Lower leg skin (tissue), 4 donors: ENCODE measurements around the gene CD47. TPM values are rescaled to one million over a fixed set of nuclear protein-coding genes. Genes with fewer than 3 reads are reported as not detected.

Source experiments
- DNase-seq, 2 donors: peaks; one replicate each; pipeline ENCODE4 v3.0.0-alpha.2; 2019; ENCODE audit warnings: low spot score in 2 of 2
- H3K4me3 ChIP-seq: fragments of 200-600 bp; sonication (generic); 2 replicates; pipeline ENCODE4 v1.5.1; 2017; ENCODE audit warnings: mild to moderate bottlenecking, low read depth; ENCODE audit not compliant: poor library complexity, severe bottlenecking
- POLR2A ChIP-seq, 2 donors: fragments of 450-650 bp; IDR thresholded peaks; one replicate each; pipeline ENCODE4 v1.6.1; 2016 to 2017; ENCODE audit warnings: antibody characterized with exemption in 2 of 2, mild to moderate bottlenecking in 1 of 2, moderate library complexity in 1 of 2
- WGBS, 2 donors: methylation state at CpG; one replicate each; pipeline ENCODE4 v1.1.5; 2018; 5-methylcytosine and 5-hydroxymethylcytosine counted together
- intact Hi-C: fragments of 100-400 bp; cut with DNase I; formaldehyde crosslinking; loops from one replicate; pipeline ENCODE4 v1.15.0; 2023; ENCODE audit warnings: low total_unique reads
- total RNA-seq, 4 donors: library from RNA; depleted of rRNA; stranded (reverse); fragments of >200 nt; gene quantifications; one replicate each; pipeline ENCODE4 v1.1.0, GENCODE V29; 2016
- TF ChIP-seq, protein P1 (sequence below), 3 donors: fragments of 450-650 bp; IDR thresholded peaks; one replicate each; pipeline ENCODE4 v1.5.1; 2016; ENCODE audit warnings: antibody characterized with exemption in 3 of 3, mild to moderate bottlenecking in 3 of 3, moderate library complexity in 2 of 3

CD47 gene
- total RNA-seq, 4 donors from 2014 or later: 42.7 to 58.2 (median 49.5) TPM

DNA sequence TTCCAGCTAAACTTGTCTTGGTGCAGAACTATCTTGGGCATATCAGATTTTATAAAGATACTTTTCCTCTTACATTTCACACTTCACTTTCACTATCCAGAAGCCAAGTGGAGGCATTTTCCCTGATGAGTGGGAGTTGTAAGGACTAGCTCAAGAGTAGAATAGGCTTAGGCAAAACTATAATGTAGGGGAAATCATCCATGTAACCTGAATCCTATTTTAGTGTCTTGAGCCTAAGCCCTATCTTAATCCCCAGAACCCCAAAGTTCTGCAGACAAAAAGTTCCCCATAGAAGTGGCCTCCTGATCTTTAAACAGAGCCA, 42.2 kb upstream of the CD47 start:
- no peak for TF ChIP-seq POLR2A (IDR thresholded peaks at IDR 0.05)
- TF ChIP-seq, protein P1, sequence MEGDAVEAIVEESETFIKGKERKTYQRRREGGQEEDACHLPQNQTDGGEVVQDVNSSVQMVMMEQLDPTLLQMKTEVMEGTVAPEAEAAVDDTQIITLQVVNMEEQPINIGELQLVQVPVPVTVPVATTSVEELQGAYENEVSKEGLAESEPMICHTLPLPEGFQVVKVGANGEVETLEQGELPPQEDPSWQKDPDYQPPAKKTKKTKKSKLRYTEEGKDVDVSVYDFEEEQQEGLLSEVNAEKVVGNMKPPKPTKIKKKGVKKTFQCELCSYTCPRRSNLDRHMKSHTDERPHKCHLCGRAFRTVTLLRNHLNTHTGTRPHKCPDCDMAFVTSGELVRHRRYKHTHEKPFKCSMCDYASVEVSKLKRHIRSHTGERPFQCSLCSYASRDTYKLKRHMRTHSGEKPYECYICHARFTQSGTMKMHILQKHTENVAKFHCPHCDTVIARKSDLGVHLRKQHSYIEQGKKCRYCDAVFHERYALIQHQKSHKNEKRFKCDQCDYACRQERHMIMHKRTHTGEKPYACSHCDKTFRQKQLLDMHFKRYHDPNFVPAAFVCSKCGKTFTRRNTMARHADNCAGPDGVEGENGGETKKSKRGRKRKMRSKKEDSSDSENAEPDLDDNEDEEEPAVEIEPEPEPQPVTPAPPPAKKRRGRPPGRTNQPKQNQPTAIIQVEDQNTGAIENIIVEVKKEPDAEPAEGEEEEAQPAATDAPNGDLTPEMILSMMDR (IDR thresholded peaks at IDR 0.05): no peak
- no peak for DNase-seq
- H3K4me3 ChIP-seq: no peak overlapping the region
- intact Hi-C loops: no loop called here

DNA sequence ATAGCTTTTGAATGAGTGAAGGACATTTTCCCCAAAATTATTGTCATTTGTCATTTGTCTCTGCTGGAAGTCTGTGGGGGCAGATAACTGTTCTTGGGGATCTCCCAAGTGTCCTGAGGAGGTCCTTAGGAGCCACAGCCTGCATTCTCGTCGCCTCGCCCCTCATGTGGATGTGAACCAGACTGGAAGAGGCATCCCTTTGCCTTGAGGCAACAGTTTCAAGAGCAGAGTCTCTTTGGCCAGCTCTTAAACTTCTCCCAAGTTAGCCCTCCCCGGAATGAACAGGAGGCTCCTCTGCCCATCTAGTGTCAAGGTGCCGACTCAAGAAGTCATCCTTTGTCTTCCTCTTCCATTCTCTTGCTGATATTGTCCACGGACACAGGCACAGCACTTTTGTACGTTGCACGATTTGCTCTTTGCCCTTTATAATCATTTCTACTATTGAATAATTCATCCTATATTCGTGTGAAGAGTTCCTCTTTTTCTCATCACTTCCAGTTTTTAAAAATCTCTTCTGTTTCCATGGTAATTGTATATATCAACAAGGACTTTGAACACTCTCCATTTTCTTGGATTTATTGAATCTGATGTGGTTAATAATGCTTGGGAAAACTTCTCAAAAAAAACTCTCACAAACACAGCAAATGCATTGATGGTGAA, 40.8 kb upstream of the CD47 start:
- no peak for TF ChIP-seq POLR2A (IDR thresholded peaks at IDR 0.05)
- TF ChIP-seq, protein P1 (IDR thresholded peaks at IDR 0.05): no peak
- 48 to 56% methylated on average over 9 of the region's 9 CpGs for WGBS, 2 donors
- intact Hi-C loops: no loop called here
- no peak for DNase-seq
- no peak overlapping the region for H3K4me3 ChIP-seq

DNA sequence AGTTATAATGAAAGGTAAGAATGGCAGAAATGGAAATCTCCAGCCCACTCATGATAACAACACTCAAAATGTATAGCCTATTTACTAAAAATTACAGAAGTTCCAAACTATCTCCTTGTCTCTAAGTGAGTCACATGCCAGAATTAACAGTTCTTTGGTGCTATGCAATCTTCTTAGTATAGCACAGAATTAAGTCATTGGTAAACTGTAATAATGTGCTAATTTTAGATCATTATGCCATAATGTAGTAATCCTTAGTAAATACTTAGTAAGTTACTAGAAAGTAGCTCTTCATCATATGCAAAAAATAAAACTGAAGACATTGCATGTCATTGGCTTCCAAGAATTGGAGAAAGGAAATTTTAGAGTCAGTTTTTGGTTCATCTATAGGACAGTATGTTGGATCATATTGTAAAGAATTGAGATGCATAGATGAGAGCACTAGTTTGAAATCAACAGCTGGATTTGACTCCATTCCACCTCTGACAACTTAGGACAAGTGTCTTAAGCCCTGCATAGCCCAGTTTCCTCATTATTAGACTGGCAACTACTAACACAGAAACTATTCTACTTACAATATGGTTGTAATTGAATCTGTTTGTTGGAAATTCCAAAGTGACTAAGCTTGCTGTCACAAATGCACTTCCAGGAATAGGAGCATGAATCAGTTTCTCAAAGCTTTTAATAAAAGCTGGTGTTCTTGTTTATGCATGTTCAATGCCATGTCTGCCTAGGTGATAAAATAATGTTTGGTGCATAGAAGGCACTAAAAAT, 40.1 kb upstream of the CD47 start:
- no peak overlapping the region for H3K4me3 ChIP-seq
- no peak for TF ChIP-seq POLR2A (IDR thresholded peaks at IDR 0.05)
- TF ChIP-seq, protein P1 (IDR thresholded peaks at IDR 0.05): no peak
- intact Hi-C loops: no loop called here
- DNase-seq: no peak

DNA sequence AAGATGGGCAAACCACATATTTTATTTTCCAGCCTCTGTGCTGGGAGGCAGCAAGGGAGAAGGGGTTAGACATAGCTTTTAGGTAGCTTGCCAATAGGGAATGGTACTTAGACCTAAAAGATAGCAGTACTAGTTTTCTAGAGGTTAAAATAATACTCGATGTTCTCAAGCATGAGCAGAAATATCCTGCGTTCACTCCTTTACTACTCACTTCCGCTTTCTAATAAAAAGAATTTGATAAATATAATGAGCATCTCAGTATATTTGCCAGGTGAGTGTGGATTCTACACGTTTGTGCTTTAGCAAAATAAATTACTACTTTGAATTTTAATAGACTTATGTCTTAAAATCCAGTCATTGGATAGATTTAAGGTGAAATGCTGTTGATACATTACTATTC, 39.4 kb upstream of the CD47 start:
- intact Hi-C loops: no loop called here
- DNase-seq: no peak
- TF ChIP-seq, protein P1 (IDR thresholded peaks at IDR 0.05): no peak
- TF ChIP-seq POLR2A (IDR thresholded peaks at IDR 0.05): no peak
- 63 to 83% methylated on average over 4 of the region's 4 CpGs for WGBS, 2 donors
- H3K4me3 ChIP-seq: no peak overlapping the region

DNA sequence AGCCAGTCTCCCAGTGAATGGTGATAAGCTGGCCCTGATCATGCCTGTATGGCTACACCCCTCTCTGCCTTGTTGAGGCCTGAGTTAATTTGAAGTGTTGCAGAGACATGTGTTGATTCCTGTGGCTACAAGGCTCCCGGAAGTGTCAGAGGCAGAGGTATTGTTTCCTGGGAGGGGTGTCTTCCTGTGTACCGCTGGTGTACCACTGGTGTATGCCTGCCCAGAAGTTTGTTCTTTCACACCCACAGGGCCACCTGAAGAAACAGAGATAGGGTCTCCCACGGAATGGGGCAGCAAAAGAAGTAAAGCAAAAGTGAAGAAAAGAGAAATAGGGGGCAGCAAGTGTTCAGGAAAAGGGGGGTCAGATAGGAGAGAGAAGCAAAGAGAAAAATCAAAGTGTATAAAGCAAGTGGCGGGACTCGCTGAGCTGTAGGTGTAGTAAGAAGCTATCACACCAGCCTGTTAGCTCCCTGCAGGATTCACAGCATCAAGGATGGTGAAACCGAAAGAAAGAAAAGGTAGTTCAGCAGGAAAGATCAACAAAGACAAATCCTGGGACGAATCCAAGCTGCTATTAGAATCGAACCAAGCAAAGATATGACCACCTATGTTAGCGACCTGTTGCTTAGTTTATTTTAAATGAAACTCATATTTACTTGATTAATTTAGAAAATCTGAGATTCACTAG, 36.6 kb upstream of the CD47 start:
- peak in 1 of 2 donors; percentile 82 for DNase-seq
- no peak for TF ChIP-seq POLR2A (IDR thresholded peaks at IDR 0.05)
- TF ChIP-seq, protein P1 (IDR thresholded peaks at IDR 0.05): no peak
- 72 to 76% methylated on average over 9 of the region's 9 CpGs for WGBS, 2 donors
- intact Hi-C loops: no loop called here
- H3K4me3 ChIP-seq: no peak overlapping the region
